Thyroid gland (tissue), 4 donors: ENCODE data around the gene SPOP.
A peak's percentile ranks its signal among the peaks of the same experiment; 100 is the strongest.

Experiments used
- POLR2A ChIP-seq, 2 donors: fragments of 450-650 bp; IDR thresholded peaks; one replicate each; pipeline ENCODE4 v1.6.1; 2017; ENCODE audit warnings: antibody characterized with exemption in 2 of 2, mild to moderate bottlenecking in 2 of 2, moderate library complexity in 1 of 2
- TF ChIP-seq, protein P1 (sequence below), 6 experiments: fragments of 200-600 bp in 3 of 6; fragments of 450-650 bp in 3 of 6; sonication (generic) in 3 of 6; IDR thresholded peaks; one replicate each; pipeline ENCODE4 v1.5.1; 2016 to 2019; ENCODE audit warnings: antibody characterized with exemption in 6 of 6, mild to moderate bottlenecking in 2 of 6, inconsistent platforms in 1 of 6, moderate library complexity in 1 of 6

DNA sequence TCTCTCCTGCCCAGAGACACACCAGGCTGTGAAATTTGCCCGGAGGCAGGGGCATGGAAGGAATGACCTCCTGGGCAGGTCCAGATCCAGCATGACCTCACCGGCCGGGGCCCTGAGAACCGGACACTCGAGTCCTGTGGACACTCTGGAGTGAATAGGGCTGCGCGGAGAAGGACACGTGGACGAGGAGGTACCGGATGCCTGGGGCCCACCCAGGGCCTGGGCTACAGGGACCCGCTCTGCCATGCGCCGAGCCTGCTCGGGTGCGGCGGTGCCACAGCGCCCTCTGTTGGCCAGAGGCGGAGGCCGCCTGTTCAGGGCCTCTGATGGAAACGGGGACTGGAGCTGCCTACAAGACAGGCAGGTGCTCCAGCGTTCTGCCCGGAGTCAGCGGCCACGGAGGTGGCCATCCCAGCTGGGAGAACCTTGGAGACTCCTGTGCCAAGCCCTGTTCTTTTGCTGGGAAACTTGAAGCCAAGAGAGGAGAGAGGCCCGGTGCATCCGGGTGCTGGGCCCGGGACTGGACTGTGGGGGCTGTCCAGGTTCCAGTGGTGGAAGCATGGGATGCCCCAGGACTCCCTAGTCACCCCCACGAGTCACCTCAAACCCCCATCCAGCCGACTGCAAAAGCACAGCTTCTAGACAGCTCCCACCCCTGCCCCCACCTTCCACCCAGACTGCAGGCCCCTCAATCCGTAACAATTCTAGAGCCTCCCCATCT lies 121.5 kb downstream of the SPOP start:
- TF ChIP-seq, protein P1, sequence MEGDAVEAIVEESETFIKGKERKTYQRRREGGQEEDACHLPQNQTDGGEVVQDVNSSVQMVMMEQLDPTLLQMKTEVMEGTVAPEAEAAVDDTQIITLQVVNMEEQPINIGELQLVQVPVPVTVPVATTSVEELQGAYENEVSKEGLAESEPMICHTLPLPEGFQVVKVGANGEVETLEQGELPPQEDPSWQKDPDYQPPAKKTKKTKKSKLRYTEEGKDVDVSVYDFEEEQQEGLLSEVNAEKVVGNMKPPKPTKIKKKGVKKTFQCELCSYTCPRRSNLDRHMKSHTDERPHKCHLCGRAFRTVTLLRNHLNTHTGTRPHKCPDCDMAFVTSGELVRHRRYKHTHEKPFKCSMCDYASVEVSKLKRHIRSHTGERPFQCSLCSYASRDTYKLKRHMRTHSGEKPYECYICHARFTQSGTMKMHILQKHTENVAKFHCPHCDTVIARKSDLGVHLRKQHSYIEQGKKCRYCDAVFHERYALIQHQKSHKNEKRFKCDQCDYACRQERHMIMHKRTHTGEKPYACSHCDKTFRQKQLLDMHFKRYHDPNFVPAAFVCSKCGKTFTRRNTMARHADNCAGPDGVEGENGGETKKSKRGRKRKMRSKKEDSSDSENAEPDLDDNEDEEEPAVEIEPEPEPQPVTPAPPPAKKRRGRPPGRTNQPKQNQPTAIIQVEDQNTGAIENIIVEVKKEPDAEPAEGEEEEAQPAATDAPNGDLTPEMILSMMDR (IDR thresholded peaks at IDR 0.05) = peak; percentile 81 to 98 (median 94)
- TF ChIP-seq POLR2A (IDR thresholded peaks at IDR 0.05) = no peak
